ENCODE data around the gene ANO9.

- TF ChIP-seq CTCF (conservative IDR thresholded peaks at IDR 0.05; ENCODE audit: low read depth, low read length) (no peak), EZH2 (IDR thresholded peaks at IDR 0.05; ENCODE audit: borderline replicate concordance, low read depth, low read length, poor library complexity, severe bottlenecking) (no peak)
These were observed 26.2 kb upstream of the ANO9 start for GRCh38 chr11:468036-468435.
